Occipital lobe (tissue), 2 donors: ENCODE measurements around the gene PAXIP1. TPM values are rescaled to one million over a fixed set of nuclear protein-coding genes. Genes with fewer than 3 reads are reported as not detected.
"Not testable (repeated sequence)": the region's sequence is repeated elsewhere in the genome, so short reads cannot be mapped to it uniquely, and the experiment has no call there.

Source experiments
- DNase-seq: peaks from one replicate; lab custom pipeline; 2025; lab: John Stamatoyannopoulos, UW
- total RNA-seq: library from RNA; depleted of rRNA; stranded (reverse); fragments of >200 nt; gene quantifications from one replicate; pipeline ENCODE4 v1.2.3, GENCODE V29; 2014

PAXIP1 gene
- total RNA-seq, 1 donor from 2014 or later: 10.3 TPM

DNA sequence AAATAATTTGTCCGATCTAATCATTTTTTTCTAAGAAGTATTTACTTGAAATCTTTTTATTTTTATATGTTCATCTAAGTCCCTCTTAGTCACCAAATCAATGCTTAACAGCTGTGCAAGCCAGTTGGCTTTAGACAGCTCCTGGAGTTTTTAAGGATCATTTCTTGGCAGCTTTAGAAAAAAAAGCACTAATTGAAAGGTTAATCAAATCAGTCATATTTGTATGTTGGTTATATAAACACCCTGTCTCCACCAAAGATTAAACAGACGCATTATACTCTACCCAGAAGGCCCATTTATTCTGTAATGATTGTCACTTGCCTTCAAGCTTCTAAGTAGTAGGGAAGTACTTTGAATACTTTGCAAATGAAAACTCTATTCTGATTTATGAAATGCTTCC lies 60.2 kb downstream of the PAXIP1 start:
- no peak for DNase-seq

DNA sequence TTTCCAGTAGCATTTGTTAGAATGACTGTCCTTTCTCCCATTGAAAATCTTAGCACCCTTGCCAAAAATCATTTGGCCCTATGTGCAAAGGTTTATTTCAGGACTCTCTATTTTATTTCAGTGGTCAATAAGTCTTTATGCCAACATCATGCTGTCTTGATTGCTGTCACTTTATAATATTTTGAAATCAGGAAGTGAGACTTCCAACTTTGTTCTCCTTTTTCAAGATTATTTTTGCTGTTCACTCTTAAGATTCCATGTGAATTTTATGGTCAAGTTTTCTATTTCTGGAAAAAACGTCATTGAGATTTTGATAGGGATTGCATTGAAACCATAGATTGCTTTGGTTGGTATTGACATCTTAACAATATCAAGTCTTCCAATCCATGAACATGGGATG lies 65.1 kb downstream of the PAXIP1 start:
- no peak for DNase-seq

DNA sequence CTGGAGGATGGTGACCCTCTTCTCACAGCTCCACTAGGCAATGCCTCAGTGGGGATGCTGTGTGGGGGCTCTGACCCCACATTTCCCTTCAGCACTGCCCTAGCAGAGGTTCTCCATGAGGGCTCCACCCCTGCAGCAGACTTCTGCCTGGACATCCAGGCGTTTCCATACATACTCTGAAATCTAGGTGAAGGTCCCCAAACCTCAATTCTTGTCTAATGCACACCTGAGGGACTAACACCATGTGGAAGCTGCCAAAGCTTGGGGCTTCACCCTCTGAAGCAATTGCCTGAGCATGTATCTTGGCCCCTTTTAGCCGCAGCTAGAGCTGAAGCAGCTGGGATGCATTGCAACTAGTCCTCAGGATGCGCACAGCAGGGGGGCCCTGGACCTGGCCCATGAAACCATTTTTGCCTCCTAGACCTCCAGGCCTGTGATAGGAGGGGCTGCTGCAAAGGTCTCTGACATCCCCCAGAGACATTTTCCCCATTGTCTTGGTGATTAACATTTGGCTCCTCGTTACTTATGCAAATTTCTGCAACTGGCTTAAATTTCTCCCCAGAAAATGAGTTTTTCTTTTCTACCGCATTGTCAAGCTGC lies 68.5 kb downstream of the PAXIP1 start:
- DNase-seq: not testable (repeated sequence)

DNA sequence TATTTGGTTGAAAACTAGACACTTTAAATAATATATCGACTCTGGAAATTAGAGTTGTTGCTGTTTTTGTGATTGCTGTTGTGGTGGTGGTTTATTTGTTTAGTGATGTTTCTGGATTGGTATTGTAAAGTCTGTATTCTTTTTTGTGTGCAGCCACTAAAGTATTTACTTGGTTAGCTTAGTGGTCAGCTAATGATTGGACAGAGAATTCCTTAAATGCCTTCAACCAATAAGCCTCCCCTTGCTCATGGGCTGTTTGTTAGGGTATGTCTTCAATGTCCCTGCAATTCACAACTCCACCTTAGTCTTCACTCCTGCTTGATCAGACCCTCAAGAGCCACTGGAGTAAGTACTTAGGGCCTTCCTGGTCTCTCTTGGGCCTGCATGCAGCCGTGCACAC lies 71.0 kb downstream of the PAXIP1 start:
- no peak for DNase-seq

DNA sequence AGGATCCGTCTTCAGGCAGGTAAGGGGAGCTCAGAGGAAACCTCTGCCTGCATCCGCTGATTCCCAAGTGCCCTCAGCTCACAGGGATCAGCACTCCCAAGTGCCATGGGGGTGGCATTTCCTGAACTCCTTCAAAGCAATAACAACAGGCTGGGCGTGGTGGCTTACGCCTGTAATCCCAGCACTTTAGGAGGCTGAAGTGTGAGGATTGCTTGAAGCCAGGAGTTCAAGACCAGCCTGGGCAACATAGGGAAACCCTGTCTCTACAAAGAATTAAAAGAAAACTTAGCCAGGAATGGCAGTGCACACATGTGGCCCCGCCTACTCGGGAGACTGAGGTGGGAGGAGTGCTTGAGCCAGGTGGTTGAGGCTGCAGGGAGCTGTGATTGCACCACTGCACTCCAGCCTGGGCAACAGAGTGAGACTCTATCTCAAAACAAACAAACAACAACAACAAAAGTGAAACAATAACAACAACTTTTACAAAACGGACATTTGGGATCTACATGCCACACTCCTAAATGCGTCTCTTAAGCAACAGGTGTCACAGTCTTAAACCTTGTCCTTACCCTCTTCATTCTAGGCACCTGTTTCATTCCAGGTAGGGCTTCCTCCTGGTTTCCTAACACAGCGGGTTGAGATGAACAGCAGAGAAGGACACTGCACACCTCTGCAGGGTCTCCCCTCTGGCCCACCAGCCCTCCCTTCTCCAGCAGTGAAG lies 73.8 kb downstream of the PAXIP1 start:
- no peak for DNase-seq

DNA sequence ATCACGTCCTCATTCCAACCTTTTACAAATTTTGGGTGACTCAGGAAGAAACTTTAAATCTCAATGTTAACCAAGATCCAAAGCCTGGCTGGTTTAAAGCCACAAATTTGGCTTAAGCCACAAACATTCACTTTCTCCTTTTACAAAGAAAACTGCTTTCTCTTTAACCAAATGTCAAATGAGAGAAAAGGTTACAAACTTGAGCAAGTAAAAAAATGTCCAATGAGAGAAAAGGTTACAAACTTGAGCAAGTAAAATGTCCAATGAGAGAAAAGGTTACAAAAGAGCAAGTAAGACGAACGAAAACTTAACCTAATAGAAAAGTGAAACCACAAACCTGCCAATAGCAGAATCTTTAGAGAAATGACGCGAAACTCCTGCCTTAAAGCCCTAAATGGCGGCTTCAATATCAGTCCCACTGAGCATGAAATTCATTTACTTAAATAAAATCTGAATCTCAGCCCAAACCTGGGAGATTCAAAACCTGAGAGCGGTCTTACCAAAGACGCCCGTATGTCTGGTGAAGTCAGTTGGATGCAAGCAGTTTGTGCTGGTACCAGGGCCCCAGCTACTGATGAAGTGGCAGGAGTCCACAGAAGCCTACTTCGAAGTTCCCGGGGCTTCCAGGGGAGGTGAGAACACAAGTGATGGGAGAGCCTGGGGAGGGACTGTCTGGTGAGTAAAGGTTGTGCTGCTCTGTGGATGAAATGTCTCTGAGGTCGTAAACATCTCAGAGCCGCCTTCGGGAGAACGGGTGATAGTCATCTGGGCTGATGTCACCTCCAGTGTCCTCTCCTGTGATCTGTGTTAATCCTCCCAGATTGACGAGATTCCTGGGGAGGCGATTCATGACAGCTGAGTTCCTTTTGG lies 74.6 kb downstream of the PAXIP1 start:
- no peak for DNase-seq

DNA sequence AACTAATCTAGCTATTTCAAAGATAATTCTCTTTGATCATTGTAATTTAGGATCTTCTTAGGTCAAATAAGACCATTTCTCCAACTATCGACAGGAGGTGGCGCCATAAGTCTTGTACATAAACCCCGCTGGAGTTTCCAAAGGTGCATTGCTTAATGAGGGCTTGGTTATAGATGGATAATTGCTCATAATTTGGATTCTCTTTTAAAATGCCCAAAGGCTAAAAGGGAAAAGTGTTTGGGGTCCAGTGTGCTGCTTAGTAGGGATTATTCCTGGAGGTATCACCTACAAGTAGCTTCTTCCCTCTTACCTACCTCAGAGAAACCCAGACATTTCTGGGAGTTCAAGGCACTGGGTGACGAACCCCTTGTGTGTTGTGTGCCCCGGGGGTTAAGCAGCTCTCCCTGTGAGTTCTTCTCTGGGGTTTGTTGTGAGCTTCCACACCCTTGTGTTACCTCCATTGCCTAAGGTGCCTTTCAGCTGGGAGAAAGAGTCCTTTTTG lies 75.2 kb downstream of the PAXIP1 start:
- DNase-seq: no peak

DNA sequence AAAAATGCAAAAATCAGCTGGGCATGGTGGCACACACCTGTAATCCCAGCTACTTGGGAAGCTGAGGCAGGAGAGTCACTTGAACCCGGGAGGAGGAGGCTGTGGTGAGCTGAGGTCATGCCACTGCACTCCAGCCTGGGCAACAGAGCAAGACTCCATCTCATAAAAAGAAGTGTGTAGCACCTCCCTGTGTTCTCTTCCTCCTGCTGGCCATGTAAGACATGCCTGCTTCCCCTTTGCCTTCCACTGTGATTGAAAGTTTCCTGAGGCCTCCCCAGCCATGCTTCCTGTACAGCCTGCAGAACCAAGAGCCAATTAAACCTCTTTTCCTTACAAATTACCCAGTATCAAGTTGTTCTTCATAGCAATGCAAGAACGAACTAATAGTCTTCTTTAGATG lies 80.5 kb downstream of the PAXIP1 start:
- DNase-seq: not testable (repeated sequence)

DNA sequence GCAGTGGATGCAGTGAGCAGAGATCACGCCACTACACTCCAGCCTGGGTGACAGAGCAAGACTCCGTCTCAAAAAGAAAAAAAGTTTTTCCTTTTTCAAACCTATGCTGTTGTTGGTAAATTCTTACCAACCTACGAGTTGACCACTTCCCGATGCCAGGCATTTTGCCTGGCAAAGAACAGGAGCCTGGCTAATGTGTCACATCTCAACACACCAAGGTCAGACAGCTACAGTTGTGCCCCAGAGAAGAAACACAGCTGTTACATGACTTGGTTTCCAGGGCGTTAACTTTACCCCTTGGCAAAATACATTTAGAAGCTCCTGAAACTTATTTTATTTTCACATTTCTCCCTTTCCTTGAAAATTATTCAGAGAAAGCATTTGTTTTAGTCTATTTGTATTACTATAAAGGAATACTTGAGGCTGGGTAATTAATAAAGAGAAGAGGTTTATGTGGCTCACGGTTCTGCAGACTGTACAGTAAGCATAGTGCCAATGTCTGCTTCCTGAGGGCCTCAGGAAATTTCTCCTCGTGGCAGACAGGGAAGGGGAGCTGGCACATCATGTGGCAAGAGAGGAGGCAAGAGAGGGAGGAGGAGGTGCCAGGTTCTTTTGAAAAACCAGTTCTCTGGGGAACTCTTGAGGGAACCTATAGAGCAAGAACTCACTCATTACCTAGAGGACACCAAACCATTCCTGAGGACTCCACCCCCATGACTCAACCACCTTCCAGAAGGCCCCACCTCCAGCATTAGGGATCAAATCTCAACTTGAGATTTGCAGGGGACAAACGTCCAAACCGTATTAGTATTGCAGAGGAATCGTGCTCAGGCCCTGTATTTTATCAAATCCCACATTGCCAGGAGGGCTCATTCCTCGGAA lies 83.3 kb downstream of the PAXIP1 start:
- no peak for DNase-seq

DNA sequence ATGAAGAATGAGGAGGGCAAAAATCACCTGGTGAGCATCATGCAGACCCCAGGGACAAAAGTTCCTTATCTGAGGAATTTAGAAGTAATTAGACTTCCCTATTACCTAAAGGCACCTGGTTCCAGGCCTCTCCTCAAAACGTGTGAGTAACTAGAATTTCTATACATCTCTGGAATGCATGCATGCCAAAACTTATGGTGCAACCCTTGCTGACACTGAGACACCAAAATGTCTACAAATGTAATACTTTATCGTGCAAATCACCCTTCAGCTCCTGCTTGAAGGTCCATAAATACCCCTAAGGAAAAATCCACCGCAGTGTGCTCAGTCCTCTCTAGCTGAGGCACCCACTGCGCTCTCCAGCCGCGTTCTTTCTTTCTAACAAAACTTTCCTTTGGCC lies 84.2 kb downstream of the PAXIP1 start:
- no peak for DNase-seq

DNA sequence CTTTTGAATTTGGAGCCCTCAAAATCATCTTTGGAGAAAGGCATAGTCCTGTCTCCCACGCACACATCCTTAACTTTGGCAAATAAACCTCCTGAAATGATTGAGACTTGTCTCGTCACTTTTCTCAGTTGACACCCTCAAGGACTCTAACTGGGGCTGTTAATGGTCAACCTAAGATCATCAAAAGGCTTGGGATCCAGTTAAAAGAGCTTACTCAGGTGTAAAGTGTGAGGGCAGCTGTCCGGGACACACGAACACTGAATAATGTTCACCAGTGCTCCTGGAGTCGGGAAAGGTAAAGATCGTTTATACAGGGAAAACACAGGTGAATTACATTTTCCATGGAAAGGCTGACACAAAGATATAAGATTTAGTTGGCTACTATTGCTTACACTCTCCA lies 84.7 kb downstream of the PAXIP1 start:
- DNase-seq: no peak

DNA sequence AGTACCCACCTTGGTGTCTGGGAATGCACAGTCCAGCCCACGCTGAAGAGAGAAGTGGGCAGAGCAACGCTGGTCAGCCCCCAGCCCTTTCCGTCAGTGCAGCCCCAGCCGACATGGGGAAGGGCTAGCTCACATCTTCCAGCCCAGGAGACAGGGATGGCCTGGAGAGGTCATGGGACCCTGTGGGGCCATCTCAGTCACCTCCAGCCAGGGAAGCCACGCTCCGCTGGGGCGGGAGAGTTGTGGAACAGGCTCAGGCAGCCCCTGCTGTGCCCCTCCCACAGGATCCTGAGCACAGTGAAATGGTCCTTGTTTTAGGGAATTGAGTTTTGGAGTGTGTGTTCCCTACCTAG lies 85.1 kb downstream of the PAXIP1 start:
- DNase-seq: no peak

DNA sequence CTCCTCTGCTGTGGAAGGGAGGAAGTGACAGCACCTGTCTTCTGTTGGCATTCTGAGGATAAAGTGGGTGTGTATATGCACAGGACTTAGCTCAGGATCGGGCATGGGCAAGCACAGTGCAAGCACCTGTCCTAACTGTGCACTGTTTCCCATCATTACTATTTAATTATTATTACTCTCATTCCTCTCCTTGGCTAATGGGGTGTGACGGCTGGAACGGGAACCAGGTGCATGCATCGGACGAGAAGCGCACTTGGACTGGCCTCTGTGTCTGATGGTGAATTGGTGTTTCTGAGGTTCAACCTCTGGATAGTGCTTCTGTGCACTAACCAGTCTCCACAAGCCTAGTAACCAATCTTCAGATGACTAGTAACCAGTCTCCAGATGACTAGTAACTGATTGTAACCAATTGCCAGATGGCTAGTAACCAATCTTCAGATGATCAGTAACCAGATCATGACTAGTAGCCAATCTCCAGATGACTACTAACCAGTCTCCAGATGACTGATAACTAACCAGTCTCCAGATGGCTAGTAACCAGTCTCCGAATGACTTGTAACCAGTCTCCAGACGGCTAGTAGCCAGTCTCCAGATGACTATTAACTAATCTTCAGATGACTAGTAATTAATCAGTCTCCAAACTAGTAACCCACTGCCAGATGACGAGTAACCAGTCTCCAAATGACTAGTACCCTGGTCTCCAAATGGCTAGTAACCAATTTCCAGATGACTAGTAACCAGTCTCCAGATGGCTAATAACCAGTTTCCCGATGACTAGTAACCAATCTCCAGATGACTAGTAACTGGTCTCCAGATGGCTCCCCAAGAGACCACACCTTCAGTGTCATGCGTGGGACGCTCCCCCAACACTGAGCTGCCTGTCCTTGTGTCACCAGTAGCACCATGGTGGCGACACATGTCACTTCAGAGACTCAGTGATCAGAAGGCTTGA lies 85.8 kb downstream of the PAXIP1 start:
- no peak for DNase-seq

DNA sequence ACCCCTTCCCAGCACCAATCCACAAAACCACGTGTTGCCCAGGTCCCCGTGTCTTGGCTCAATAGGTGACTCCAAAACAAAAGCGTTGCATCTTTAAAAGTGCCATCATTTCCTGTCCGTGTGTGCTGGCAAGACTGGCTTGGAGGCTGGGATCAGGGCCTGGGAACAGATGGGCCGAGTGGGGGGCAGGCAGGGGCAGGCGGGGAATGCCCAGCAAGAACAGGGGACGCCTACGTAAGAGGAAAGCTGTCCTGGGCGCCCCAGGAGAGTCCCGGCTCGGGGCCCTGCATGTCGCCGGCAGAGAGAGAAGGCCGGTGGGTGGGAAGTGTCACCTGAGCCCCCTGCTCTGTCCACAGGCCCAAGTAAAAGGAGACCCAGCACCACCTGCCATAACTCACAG lies 86.5 kb downstream of the PAXIP1 start:
- no peak for DNase-seq

DNA sequence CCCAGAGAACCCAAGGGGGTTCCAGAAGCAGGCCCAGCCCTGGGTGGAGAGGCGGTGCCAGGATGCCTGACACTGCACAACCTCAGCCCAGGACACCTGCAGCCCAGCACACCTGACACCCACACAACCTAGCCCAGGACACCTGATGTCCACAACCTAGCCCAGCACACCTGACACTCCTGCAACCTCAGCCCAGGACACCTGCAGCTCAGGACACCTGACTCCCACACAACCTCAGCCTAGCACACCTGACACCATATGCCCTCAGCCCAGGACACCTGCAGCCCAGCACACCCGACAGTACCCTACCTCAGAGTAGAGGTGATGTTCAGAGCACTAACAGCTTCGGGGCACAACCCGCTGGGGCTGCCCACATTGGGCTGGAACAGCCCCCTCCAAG lies 87.3 kb downstream of the PAXIP1 start:
- no peak for DNase-seq

DNA sequence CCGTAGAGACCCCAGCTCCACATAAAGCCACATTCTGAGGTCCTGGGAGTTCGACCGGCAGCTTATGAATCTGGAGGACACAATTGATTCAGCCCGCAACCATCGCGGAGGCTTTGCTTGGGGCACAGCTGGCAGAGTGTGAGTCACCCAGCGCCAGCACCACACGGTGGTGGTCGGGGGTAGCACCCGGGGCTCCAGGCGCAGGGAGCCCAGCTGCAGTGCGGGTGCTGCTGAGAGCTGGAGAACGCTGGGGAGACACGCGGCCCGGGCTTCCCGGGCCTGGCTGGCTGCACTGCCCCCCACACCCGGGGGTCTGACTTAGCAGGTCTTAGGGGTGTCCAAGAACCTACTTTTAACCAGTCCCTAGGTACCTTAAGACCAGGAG lies 87.9 kb downstream of the PAXIP1 start:
- no peak for DNase-seq

DNA sequence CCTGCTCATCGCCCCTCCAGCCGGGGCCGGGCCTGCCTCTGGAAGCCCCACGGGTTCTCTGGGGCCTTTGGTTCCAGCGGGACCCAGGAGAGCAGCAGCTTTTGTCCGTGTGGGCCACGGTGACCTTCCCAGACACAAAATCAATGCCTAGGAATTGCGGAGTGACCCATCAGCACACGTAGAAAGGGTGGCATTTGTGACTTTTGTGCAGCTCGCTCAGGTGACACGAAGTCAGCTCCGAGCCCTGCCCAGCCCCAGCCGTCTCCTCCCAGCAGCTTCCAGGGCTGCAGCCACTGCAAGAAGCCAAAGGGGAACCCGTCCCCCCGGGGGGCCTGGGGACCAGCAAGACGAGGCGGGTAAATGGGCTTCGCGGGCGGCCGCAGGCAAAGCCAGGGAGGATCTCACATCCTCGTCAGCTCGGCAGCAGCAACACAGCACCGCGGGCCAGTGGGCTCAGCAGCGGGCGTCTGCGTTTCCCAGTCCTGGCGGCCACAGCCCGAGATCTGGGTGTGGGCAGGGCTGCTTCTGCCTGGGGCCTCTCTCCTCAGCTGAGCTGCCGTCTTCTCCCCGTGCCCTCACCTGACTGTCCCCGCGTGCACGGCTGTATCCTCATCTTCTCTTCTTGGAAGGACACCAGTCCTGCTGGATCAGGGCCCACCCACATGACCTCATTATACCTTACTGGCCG lies 88.5 kb downstream of the PAXIP1 start:
- no peak for DNase-seq

DNA sequence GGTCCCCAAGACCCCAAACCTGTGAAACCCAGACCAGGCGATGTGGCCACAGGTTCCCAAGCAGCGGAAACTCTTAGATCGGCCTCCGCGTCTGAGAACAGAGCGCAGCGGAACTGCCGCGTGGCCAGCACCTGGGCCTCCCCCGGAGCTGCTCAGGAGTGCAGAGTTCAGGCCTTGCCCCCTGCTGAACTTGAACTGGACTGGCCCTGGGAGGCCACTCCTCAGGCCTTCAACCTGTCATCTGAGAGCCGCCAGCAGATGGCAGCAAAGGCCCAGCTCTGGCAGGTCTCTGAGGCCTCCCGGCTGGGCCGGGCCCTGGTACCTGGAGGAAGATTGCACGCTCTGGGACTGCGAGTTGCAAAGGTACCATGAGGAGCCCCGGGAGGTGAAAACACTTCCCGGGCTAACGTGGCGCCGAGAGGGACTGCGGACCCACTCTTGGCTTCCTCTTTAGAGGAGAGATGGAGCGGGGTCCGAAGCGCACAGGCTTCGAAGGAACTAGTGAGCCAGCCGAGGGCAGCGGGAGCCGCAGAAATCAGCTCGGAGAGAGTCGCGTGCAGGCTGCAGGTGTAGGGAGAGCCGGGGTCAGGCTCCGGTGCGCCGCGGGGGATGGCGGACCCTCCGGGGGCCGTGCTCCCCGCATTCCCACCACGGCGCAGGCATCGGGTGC lies 89.2 kb downstream of the PAXIP1 start:
- DNase-seq: peak; percentile 52
